ENCODE measurements around the gene MCRIP1. TPM values are rescaled to one million over a fixed set of nuclear protein-coding genes. Genes with fewer than 3 reads are reported as not detected.

The MCRIP1 gene
- total RNA-seq, 4 donors from 2014 or later = 55.2 to 88.6 (median 83.7) TPM

DNA sequence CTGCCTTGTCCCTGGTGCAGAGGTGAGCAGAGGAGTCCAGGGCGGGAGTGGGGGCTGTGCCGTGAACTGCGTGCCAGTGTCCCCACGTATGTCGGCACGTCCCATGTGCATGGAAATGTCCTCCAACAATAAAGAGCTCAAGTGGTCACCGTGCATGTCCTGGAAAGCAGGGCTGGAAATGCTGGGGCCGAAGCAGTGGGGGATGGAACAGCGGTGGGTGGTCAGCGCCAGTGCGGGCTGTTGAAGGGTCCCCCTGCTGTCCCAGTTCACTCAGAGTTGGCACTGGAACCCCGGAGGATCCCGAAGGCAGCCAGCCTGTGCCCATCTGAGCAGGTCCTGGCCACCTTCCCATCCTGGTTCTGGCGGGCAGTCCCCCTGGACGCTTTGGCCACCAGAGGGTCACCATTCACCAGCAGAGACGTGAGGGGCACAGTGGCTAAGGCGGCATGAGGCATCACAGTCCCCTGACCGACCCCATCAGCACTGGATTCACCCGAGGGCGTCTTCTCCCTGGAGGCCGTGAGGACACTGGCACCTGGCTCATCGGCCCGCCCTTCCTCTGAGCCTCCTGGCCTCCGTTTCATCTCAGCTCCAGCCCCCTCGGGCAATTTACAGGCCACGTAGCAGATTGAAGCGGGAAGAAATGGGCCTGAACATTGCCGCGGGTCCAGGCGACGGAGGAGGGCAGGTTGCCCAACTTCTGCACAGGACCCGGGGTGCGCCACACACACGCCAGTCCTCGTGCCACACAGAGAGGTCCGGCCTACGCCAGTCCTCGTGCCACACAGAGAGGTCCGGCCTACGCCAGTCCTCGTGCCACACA, 19.0 kb downstream of the MCRIP1 start:
- Histone ChIP-seq H3K4me3 (replicated peaks in 1 of 3) (no peak overlapping the region), H3K27me3 (no peaks in the 10 kb centered on the region), H3K36me3 (no peaks in the 10 kb centered on the region), H3K27ac (no peak overlapping the region), H3K9me3 (no peaks in the 10 kb centered on the region), H3K4me1 (peaks cover 4 to 11% of the 10 kb centered on the region in 2 donors)
- DNase-seq = no peak
- TF ChIP-seq, protein P1, sequence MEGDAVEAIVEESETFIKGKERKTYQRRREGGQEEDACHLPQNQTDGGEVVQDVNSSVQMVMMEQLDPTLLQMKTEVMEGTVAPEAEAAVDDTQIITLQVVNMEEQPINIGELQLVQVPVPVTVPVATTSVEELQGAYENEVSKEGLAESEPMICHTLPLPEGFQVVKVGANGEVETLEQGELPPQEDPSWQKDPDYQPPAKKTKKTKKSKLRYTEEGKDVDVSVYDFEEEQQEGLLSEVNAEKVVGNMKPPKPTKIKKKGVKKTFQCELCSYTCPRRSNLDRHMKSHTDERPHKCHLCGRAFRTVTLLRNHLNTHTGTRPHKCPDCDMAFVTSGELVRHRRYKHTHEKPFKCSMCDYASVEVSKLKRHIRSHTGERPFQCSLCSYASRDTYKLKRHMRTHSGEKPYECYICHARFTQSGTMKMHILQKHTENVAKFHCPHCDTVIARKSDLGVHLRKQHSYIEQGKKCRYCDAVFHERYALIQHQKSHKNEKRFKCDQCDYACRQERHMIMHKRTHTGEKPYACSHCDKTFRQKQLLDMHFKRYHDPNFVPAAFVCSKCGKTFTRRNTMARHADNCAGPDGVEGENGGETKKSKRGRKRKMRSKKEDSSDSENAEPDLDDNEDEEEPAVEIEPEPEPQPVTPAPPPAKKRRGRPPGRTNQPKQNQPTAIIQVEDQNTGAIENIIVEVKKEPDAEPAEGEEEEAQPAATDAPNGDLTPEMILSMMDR (IDR thresholded peaks at IDR 0.05) = no peak
- no peak for TF ChIP-seq POLR2A (IDR thresholded peaks at IDR 0.05)
- WGBS, 2 donors = 86 to 91% methylated on average over 31 of the region's 41 CpGs
- intact Hi-C loops (cut with DNase I) = no loop called here

DNA sequence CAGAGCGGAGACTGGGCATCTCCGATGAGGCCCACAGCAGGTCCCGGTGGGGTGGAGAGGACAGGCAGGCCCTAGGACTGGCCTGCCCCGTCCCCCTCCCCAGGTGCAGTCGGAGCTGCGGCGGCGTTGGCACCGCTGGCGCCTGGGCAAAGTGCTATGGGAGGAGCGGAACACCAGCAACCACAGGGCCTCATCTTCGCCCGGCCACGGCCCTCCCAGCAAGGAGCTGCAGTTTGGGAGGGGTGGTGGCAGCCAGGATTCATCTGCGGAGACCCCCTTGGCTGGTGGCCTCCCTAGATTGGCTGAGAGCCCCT, 19.8 kb downstream of the MCRIP1 start:
- Histone ChIP-seq H3K27ac (no peak overlapping the region), H3K4me3 (replicated peaks in 1 of 3) (no peak overlapping the region), H3K4me1 (peaks cover 4 to 11% of the 10 kb centered on the region in 2 donors), H3K9me3 (no peaks in the 10 kb centered on the region), H3K27me3 (no peaks in the 10 kb centered on the region), H3K36me3 (no peaks in the 10 kb centered on the region)
- intact Hi-C loops (cut with DNase I) = no loop called here
- DNase-seq = no peak
- no peak for TF ChIP-seq POLR2A (IDR thresholded peaks at IDR 0.05)
- TF ChIP-seq, protein P1 (IDR thresholded peaks at IDR 0.05) = no peak
- 89 to 93% methylated on average over 3 to 11 of the region's 15 CpGs for WGBS, 2 donors

DNA sequence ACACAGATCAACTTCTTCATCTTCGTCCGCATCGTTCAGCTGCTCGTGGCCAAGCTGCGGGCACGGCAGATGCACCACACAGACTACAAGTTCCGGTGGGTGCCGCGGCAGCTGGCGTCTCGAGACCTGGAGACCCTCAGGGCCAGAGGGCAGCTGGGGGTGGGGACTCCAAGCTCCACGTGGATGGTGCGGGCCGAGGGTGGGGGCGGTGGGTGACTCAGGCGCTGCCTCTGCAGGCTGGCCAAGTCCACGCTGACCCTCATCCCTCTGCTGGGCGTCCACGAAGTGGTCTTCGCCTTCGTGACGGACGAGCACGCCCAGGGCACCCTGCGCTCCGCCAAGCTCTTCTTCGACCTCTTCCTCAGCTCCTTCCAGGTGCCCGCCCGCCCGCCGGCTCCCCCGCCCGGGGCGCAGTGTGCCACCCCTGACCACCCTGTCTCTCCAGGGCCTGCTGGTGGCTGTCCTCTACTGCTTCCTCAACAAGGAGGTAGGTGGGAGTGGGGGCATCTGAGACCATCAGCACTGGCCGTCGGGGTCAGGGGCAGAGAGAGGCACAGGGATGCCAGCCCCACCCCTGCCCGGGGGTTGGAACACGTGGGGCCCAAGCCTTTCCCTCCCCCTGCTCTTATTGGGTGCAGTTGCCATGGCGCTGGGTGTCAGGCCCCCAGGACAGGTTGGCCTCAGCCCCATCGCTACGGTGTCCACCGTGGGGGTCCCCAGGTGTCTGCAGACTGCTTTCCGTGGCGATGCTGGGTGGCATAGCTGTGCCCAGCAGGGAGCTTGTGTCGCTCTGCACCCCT, 20.3 kb downstream of the MCRIP1 start:
- H3K27me3 ChIP-seq = no peaks in the 10 kb centered on the region

DNA sequence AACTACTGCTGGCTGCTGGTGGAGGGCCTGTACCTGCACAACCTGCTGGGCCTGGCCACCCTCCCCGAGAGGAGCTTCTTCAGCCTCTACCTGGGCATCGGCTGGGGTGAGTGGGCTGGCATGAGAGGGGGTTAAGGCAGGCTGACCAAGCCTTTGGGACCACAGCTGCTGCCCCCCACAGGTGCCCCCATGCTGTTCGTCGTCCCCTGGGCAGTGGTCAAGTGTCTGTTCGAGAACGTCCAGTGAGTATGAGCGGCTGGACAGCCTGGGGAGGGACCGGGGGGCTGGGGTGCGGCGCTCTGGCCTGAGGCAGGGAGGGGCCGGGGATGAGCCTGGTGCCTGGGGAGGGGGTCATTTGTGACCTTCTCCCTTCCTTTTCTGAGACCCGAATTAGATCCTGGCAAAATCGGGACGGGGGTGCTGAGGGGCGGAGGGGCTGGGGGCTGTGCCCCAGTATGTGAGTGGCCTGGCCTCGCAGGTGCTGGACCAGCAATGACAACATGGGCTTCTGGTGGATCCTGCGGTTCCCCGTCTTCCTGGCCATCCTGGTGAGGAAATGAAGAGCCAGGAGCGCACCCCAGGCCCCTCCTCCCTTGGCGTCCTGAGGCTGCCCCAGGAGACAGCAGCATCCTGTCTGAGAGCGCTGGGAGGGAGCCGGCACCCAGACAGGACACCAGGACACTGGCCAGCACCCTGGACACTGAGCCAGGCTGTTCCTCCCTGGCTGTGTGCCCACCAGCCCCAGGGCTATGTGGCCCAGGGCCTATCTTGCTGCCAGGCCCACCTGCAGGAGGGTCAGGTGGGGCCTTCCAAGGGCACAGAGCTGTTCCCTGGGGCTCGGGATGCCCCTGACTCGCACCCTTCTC, 21.2 kb downstream of the MCRIP1 start:
- Histone ChIP-seq H3K27ac (no peak overlapping the region), H3K4me1 (peaks cover 4 to 11% of the 10 kb centered on the region in 2 donors), H3K27me3 (no peaks in the 10 kb centered on the region), H3K36me3 (no peaks in the 10 kb centered on the region), H3K9me3 (no peaks in the 10 kb centered on the region), H3K4me3 (replicated peaks in 1 of 3) (no peak overlapping the region)
- DNase-seq = no peak
- 72 to 76% methylated on average over 6 to 15 of the region's 24 CpGs for WGBS, 2 donors
- intact Hi-C loops (cut with DNase I) = no loop called here
- TF ChIP-seq, protein P1 (IDR thresholded peaks at IDR 0.05) = no peak
- TF ChIP-seq POLR2A (IDR thresholded peaks at IDR 0.05) = no peak

More for the DNA sequence above, 20.3 kb downstream of the MCRIP1 start:
- peaks cover 4 to 11% of the 10 kb centered on the region in 2 donors for H3K4me1 ChIP-seq
- no peak overlapping the region for H3K4me3 ChIP-seq (replicated peaks in 1 of 3)
- TF ChIP-seq, protein P1 (IDR thresholded peaks at IDR 0.05) = no peak
- TF ChIP-seq POLR2A (IDR thresholded peaks at IDR 0.05) = no peak
- no peak for DNase-seq
- intact Hi-C loops (cut with DNase I) = no loop called here
- WGBS, 2 donors = 87 to 89% methylated on average over 35 to 40 of the region's 45 CpGs
- no peak overlapping the region for H3K27ac ChIP-seq
- no peaks in the 10 kb centered on the region for H3K9me3 ChIP-seq
- no peaks in the 10 kb centered on the region for H3K36me3 ChIP-seq

Measured in thyroid gland (tissue), 4 donors.